ENCODE results near the gene NCR2.
"Not testable (repeated sequence)": the region's sequence is repeated elsewhere in the genome, so short reads cannot be mapped to it uniquely, and the experiment has no call there.

Gene NCR2

DNA sequence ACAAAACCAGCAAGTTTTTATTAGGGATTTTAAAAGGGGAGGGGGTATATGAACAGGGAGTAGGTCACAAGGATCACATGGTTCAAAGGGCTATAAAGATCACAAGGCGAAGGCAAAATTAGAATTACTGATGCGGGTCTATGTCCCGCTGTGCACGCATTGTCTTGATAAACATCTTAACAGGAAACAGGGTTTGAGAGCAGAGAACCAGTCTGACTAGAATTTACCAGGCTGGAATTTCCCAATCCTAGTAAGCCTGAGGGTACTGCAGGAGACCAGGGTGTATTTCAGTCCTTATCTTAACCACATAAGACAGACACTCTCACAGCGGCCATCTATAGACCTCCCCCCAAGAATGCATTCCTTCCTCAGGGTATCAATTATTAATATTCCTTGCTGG is 38.2 kb upstream of the NCR2 start:
- H2AFZ ChIP-seq (ENCODE audit: low read length); H4K8ac ChIP-seq (ENCODE audit: low read depth, low read length); H3K4me3 ChIP-seq (ENCODE audit: low read length in 2 of 2); H3K4ac ChIP-seq (ENCODE audit: low read length); H3K9ac ChIP-seq (ENCODE audit: low read depth, low read length, poor library complexity); DNase-seq (ENCODE audit: low spot score); H3K27me3 ChIP-seq (ENCODE audit: control insufficient read depth in 3 of 3, insufficient read depth in 3 of 3, low read depth in 1 of 3, low read length in 3 of 3); H3K4me2 ChIP-seq (ENCODE audit: insufficient read depth, low read length, poor library complexity, severe bottlenecking); H2AK5ac ChIP-seq (ENCODE audit: low read depth, low read length); H3K4me1 ChIP-seq (ENCODE audit: control insufficient read depth in 2 of 2, insufficient read depth in 1 of 2, low read depth in 1 of 2, low read length in 2 of 2); H3K23ac ChIP-seq (ENCODE audit: low read depth, low read length, poor library complexity); H2BK12ac ChIP-seq (ENCODE audit: low read length); H3K27ac ChIP-seq (replicated peaks; ENCODE audit: low read length); H4K91ac ChIP-seq (ENCODE audit: low read depth, low read length, poor library complexity); H3K36me3 ChIP-seq (replicated peaks in 1 of 2; ENCODE audit: control insufficient read depth in 2 of 2, insufficient read depth in 2 of 2, low read length in 2 of 2); H2BK15ac ChIP-seq (ENCODE audit: low read length); H3K18ac ChIP-seq (ENCODE audit: low read length); H3K79me1 ChIP-seq (ENCODE audit: low read depth, low read length); H3K9me3 ChIP-seq (replicated peaks in 1 of 2; ENCODE audit: control insufficient read depth in 2 of 2, insufficient read depth in 1 of 2, low read depth in 1 of 2, low read length in 2 of 2); H2BK120ac ChIP-seq (ENCODE audit: low read depth, low read length); H3K14ac ChIP-seq (ENCODE audit: low read length); H2BK5ac ChIP-seq (ENCODE audit: low read length): not testable (repeated sequence)
- no CpG with 5 or more reads among the region's 5 CpGs for WGBS, 2 donors (ENCODE audit: extremely low coverage in 2 of 2, insufficient read length in 2 of 2, insufficient replicate concordance in 1 of 2)

DNA sequence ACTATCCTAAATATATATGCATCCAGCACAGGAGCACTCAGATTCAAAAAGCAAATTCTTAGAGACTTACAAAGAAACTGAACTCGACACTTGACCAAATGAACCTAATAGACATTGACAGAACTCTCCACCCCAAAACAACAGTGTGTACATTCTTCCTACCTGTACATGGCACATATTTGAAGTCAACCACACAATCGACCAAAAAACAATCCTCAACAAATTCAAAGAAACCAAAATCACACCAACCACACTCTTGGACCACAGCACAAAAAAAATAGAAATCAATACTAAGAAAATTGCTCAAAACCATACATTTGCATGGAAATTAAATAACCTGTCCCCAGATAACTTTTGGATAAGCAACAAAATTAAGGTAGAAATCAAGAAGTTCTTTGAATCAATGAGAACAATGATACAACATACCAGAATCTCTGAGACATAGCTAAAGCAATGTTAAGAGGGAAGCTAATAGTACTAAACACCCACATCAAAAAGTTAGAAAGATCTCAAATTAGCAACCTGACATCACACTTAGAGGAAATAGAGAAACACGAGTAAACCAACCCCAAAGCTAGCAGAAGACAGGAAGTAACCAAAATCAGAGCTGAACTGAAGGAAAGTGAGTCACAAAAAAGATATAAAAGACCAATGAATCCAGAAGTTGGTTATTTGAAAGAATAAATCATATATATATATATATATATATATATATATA is 36.5 kb upstream of the NCR2 start:
- Histone ChIP-seq H2BK15ac (ENCODE audit: low read length) (no peak overlapping the region), H3K36me3 (replicated peaks in 1 of 2; ENCODE audit: control insufficient read depth in 2 of 2, insufficient read depth in 2 of 2, low read length in 2 of 2) (no peaks in the 10 kb centered on the region), H2BK5ac (ENCODE audit: low read length) (no peak overlapping the region), H3K27ac (replicated peaks; ENCODE audit: low read length) (no peak overlapping the region), H3K4me2 (ENCODE audit: insufficient read depth, low read length, poor library complexity, severe bottlenecking) (no peak overlapping the region), H3K4me3 (ENCODE audit: low read length in 2 of 2) (no peak overlapping the region), H3K9me3 (replicated peaks in 1 of 2; ENCODE audit: control insufficient read depth in 2 of 2, insufficient read depth in 1 of 2, low read depth in 1 of 2, low read length in 2 of 2) (no peaks in the 10 kb centered on the region), H2AK5ac (ENCODE audit: low read depth, low read length) (no peak overlapping the region), H2BK12ac (ENCODE audit: low read length) (no peak overlapping the region), H3K79me1 (ENCODE audit: low read depth, low read length) (no peaks in the 10 kb centered on the region), H3K9ac (ENCODE audit: low read depth, low read length, poor library complexity) (no peak overlapping the region), H3K4me1 (ENCODE audit: control insufficient read depth in 2 of 2, insufficient read depth in 1 of 2, low read depth in 1 of 2, low read length in 2 of 2) (no peaks in the 10 kb centered on the region), H3K4ac (ENCODE audit: low read length) (no peak overlapping the region), H4K8ac (ENCODE audit: low read depth, low read length) (no peak overlapping the region), H2BK120ac (ENCODE audit: low read depth, low read length) (no peak overlapping the region), H3K14ac (ENCODE audit: low read length) (no peak overlapping the region), H2AFZ (ENCODE audit: low read length) (no peak overlapping the region), H3K23ac (ENCODE audit: low read depth, low read length, poor library complexity) (no peak overlapping the region), H4K91ac (ENCODE audit: low read depth, low read length, poor library complexity) (no peak overlapping the region), H3K27me3 (ENCODE audit: control insufficient read depth in 3 of 3, insufficient read depth in 3 of 3, low read depth in 1 of 3, low read length in 3 of 3) (no peaks in the 10 kb centered on the region), H3K18ac (ENCODE audit: low read length) (no peak overlapping the region)
- DNase-seq (ENCODE audit: low spot score): no peak
- WGBS, 2 donors (ENCODE audit: extremely low coverage in 2 of 2, insufficient read length in 2 of 2, insufficient replicate concordance in 1 of 2): no CpG with 5 or more reads among the region's 3 CpGs

- Histone ChIP-seq H2AK5ac (ENCODE audit: low read depth, low read length) (no peak overlapping the region), H3K27me3 (ENCODE audit: control insufficient read depth in 3 of 3, insufficient read depth in 3 of 3, low read depth in 1 of 3, low read length in 3 of 3) (peaks cover 0 to 2% (median 0%) of the 10 kb centered on the region in 3 experiments), H3K9me3 (replicated peaks in 1 of 2; ENCODE audit: control insufficient read depth in 2 of 2, insufficient read depth in 1 of 2, low read depth in 1 of 2, low read length in 2 of 2) (no peaks in the 10 kb centered on the region), H2BK5ac (ENCODE audit: low read length) (no peak overlapping the region), H2BK15ac (ENCODE audit: low read length) (no peak overlapping the region), H3K4me1 (ENCODE audit: control insufficient read depth in 2 of 2, insufficient read depth in 1 of 2, low read depth in 1 of 2, low read length in 2 of 2) (no peaks in the 10 kb centered on the region), H3K36me3 (replicated peaks in 1 of 2; ENCODE audit: control insufficient read depth in 2 of 2, insufficient read depth in 2 of 2, low read length in 2 of 2) (no peaks in the 10 kb centered on the region), H3K9ac (ENCODE audit: low read depth, low read length, poor library complexity) (no peak overlapping the region), H4K91ac (ENCODE audit: low read depth, low read length, poor library complexity) (no peak overlapping the region), H3K23ac (ENCODE audit: low read depth, low read length, poor library complexity) (no peak overlapping the region), H3K18ac (ENCODE audit: low read length) (no peak overlapping the region), H3K27ac (replicated peaks; ENCODE audit: low read length) (no peak overlapping the region), H4K8ac (ENCODE audit: low read depth, low read length) (no peak overlapping the region), H2BK12ac (ENCODE audit: low read length) (no peak overlapping the region), H3K4me3 (ENCODE audit: low read length in 2 of 2) (no peak overlapping the region), H3K79me1 (ENCODE audit: low read depth, low read length) (no peaks in the 10 kb centered on the region), H3K4me2 (ENCODE audit: insufficient read depth, low read length, poor library complexity, severe bottlenecking) (no peak overlapping the region), H2AFZ (ENCODE audit: low read length) (no peak overlapping the region), H3K14ac (ENCODE audit: low read length) (no peak overlapping the region), H3K4ac (ENCODE audit: low read length) (no peak overlapping the region), H2BK120ac (ENCODE audit: low read depth, low read length) (no peak overlapping the region)
- no CpG with 5 or more reads among the region's 5 CpGs for WGBS, 2 donors (ENCODE audit: extremely low coverage in 2 of 2, insufficient read length in 2 of 2, insufficient replicate concordance in 1 of 2)
- DNase-seq (ENCODE audit: low spot score): no peak
Measured at GRCh38 chr6:41302638-41303037, 32.8 kb upstream of the NCR2 start.

GRCh38 chr6:41306187-41306854 is 29.1 kb upstream of the NCR2 start:
- Histone ChIP-seq H3K4me3 (ENCODE audit: low read length in 2 of 2) (no peak overlapping the region), H2BK5ac (ENCODE audit: low read length) (no peak overlapping the region), H3K9ac (ENCODE audit: low read depth, low read length, poor library complexity) (no peak overlapping the region), H2AK5ac (ENCODE audit: low read depth, low read length) (no peak overlapping the region), H3K4me1 (ENCODE audit: control insufficient read depth in 2 of 2, insufficient read depth in 1 of 2, low read depth in 1 of 2, low read length in 2 of 2) (no peaks in the 10 kb centered on the region), H3K4ac (ENCODE audit: low read length) (no peak overlapping the region), H3K18ac (ENCODE audit: low read length) (no peak overlapping the region), H3K23ac (ENCODE audit: low read depth, low read length, poor library complexity) (no peak overlapping the region), H2AFZ (ENCODE audit: low read length) (no peak overlapping the region), H3K4me2 (ENCODE audit: insufficient read depth, low read length, poor library complexity, severe bottlenecking) (no peak overlapping the region), H3K27me3 (ENCODE audit: control insufficient read depth in 3 of 3, insufficient read depth in 3 of 3, low read depth in 1 of 3, low read length in 3 of 3) (peaks cover 0 to 7% (median 0%) of the 10 kb centered on the region in 3 experiments), H3K9me3 (replicated peaks in 1 of 2; ENCODE audit: control insufficient read depth in 2 of 2, insufficient read depth in 1 of 2, low read depth in 1 of 2, low read length in 2 of 2) (no peaks in the 10 kb centered on the region), H3K36me3 (replicated peaks in 1 of 2; ENCODE audit: control insufficient read depth in 2 of 2, insufficient read depth in 2 of 2, low read length in 2 of 2) (no peaks in the 10 kb centered on the region), H3K14ac (ENCODE audit: low read length) (no peak overlapping the region), H3K79me1 (ENCODE audit: low read depth, low read length) (no peaks in the 10 kb centered on the region), H2BK15ac (ENCODE audit: low read length) (no peak overlapping the region), H4K91ac (ENCODE audit: low read depth, low read length, poor library complexity) (no peak overlapping the region), H2BK120ac (ENCODE audit: low read depth, low read length) (no peak overlapping the region), H4K8ac (ENCODE audit: low read depth, low read length) (no peak overlapping the region), H3K27ac (replicated peaks; ENCODE audit: low read length) (no peak overlapping the region), H2BK12ac (ENCODE audit: low read length) (no peak overlapping the region)
- no CpG with 5 or more reads among the region's 13 CpGs for WGBS, 2 donors (ENCODE audit: extremely low coverage in 2 of 2, insufficient read length in 2 of 2, insufficient replicate concordance in 1 of 2)
- DNase-seq (ENCODE audit: low spot score): peak; percentile 45

All from neuronal stem cell (in vitro differentiated cells).